ENCODE results near the gene UMAD1. TPM values are rescaled to one million over a fixed set of nuclear protein-coding genes. Genes with fewer than 3 reads are reported as not detected.
"Not testable (repeated sequence)": the region's sequence is repeated elsewhere in the genome, so short reads cannot be mapped to it uniquely, and the experiment has no call there.

UMAD1 gene
- total and polyA plus RNA-seq, 11 donors: 3.5 to 19.7 (median 15.3) TPM

DNA sequence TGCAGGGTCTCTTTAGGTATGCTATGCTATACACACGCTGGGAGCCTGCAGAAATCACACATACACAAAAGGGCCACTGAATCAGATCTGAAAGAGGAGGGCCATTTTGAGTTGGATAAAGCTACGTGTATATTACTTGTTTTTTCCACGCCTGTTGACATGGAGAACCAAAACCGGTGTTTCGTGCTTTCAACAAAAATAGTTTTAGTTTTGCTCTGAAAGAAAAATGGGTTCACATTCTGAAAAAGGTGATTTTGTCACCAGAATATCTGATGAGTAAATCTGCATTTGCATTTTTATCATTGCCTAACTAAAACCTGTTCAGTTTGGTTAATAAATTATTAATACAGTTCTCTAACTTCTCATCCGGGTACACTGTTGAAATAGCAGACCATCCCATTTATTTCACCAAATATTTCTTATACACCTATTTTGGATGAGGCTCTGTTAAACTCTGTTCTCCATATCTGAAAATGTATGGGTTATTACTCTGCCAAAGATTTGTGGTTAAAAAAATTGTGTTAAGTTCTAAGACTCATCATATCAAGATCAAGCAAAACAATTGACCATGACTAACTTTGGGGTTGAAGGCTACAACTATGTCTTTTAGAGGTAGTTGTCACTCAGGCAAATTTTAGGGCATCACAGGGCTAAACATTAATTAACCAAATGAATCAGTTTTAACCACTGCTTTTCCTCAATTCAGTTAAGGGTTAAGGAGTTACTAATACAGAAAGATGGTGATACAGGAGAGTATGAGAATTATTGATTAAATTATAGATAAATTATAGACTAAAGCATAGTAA lies 179.1 kb downstream of the UMAD1 start:
- ATAC-seq (no peak), DNase-seq (no peak)
- Histone ChIP-seq H3K36me3 (no peaks in the 10 kb centered on the region), H3K27ac (no peak overlapping the region), H3K9me3 (no peaks in the 10 kb centered on the region), H3K27me3 (no peaks in the 10 kb centered on the region), H3K4me1 (peaks cover 0 to 15% (median 0%) of the 10 kb centered on the region in 12 donors), H3K4me3 (no peak overlapping the region)
- WGBS, 4 donors: 81 to 89% (median 88%) methylated on average over 6 of the region's 6 CpGs
- no peak for TF ChIP-seq POLR2A (IDR thresholded peaks at IDR 0.05)
- TF ChIP-seq, protein P1, sequence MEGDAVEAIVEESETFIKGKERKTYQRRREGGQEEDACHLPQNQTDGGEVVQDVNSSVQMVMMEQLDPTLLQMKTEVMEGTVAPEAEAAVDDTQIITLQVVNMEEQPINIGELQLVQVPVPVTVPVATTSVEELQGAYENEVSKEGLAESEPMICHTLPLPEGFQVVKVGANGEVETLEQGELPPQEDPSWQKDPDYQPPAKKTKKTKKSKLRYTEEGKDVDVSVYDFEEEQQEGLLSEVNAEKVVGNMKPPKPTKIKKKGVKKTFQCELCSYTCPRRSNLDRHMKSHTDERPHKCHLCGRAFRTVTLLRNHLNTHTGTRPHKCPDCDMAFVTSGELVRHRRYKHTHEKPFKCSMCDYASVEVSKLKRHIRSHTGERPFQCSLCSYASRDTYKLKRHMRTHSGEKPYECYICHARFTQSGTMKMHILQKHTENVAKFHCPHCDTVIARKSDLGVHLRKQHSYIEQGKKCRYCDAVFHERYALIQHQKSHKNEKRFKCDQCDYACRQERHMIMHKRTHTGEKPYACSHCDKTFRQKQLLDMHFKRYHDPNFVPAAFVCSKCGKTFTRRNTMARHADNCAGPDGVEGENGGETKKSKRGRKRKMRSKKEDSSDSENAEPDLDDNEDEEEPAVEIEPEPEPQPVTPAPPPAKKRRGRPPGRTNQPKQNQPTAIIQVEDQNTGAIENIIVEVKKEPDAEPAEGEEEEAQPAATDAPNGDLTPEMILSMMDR (IDR thresholded peaks at IDR 0.05): no peak
- intact Hi-C loops (cut with DNase I): loop anchor here in 1 of 10 donors (10.0 kb wide), 1 partner anchor 55 kb away; no protein-coding TSS in a partner anchor

DNA sequence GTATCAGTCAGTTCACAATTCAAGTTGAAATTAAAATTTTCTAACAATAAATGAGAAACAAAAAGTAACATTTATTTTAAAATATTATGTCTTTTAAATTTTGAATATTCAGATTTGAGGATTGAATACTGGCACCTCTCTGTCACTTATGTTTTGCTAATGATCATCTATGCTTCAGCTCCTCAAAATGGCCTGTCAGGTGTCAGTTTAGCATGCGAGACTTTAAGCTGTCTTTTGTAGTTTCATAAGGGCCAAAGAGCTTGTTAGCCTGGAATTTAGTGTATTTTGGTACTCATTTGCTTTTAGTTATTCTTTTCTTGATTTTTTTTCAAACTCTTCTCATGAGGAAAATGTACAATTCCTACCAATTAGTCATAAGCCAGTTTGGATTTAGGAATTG lies 179.9 kb downstream of the UMAD1 start:
- WGBS, 4 donors: 89 to 100% (median 97%) methylated on average over 1 of the region's 1 CpG
- TF ChIP-seq POLR2A (IDR thresholded peaks at IDR 0.05): no peak
- TF ChIP-seq, protein P1 (IDR thresholded peaks at IDR 0.05): no peak
- Histone ChIP-seq H3K36me3 (no peaks in the 10 kb centered on the region), H3K27ac (no peak overlapping the region), H3K4me1 (peaks cover 0 to 15% (median 0%) of the 10 kb centered on the region in 12 donors), H3K27me3 (no peaks in the 10 kb centered on the region), H3K9me3 (peaks cover 0 to 6% (median 0%) of the 10 kb centered on the region in 12 donors), H3K4me3 (no peak overlapping the region)
- no peak for DNase-seq
- no peak for ATAC-seq
- intact Hi-C loops (cut with DNase I): no loop called here

DNA sequence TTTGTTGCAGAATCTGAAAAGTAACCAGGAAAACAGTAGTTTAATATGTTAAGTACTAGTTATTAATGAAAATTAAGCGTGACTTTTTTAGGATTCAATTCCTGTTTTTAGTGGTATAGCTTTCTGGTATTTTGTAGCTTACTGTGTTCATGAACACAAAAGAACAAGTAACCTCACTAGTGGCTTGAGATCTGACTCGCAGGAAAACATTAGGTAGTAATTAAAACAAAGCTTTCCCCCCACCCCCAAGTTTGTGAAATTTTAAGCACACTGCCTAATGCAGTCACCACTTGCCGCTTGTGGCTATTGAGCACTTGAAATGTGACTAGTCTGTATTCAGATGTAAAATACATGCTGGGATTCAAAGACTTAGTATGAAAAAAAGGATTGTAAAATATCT lies 180.4 kb downstream of the UMAD1 start:
- Histone ChIP-seq H3K27me3 (no peaks in the 10 kb centered on the region), H3K4me3 (no peak overlapping the region), H3K9me3 (peaks cover 0 to 6% (median 0%) of the 10 kb centered on the region in 12 donors), H3K36me3 (no peaks in the 10 kb centered on the region), H3K4me1 (peaks cover 0 to 10% (median 0%) of the 10 kb centered on the region in 12 donors), H3K27ac (no peak overlapping the region)
- no peak for DNase-seq
- WGBS, 4 donors: 90 to 93% (median 90%) methylated on average over 3 of the region's 3 CpGs
- TF ChIP-seq, protein P1 (IDR thresholded peaks at IDR 0.05): no peak
- TF ChIP-seq POLR2A (IDR thresholded peaks at IDR 0.05): no peak
- no peak for ATAC-seq
- intact Hi-C loops (cut with DNase I): no loop called here

DNA sequence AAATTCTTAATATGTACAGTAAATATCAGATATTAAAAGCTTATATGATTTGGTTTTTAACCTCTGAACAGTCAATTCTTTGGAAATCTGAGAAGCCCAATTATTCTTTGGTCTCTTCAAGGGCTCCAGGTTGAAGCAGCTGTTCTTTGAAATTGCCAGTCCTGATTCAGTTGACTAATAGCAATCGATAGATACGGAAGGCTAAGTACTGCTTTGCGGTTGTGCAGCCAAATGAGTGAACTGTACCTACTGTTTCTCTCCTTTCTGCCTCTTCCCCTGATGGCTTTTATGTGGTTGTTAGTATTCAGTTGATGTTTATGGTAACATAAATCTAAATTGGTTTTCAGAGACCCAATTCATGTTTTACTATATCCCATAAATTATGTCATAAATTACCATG lies 181.0 kb downstream of the UMAD1 start:
- intact Hi-C loops (cut with DNase I): no loop called here
- DNase-seq (no peak), ATAC-seq (no peak)
- whole genome bisulfite sequencing, 4 donors: 94 to 98% (median 96%) methylated on average over 3 of the region's 3 CpGs
- peaks cover 0 to 4% (median 0%) of the 10 kb centered on the region in 12 donors for H3K4me1 ChIP-seq
- H3K27ac ChIP-seq: no peak overlapping the region
- no peaks in the 10 kb centered on the region for H3K36me3 ChIP-seq
- peaks cover 0 to 6% (median 0%) of the 10 kb centered on the region in 12 donors for H3K9me3 ChIP-seq
- TF ChIP-seq, protein P1 (IDR thresholded peaks at IDR 0.05): no peak
- TF ChIP-seq POLR2A (IDR thresholded peaks at IDR 0.05): no peak
- no peaks in the 10 kb centered on the region for H3K27me3 ChIP-seq
- no peak overlapping the region for H3K4me3 ChIP-seq

DNA sequence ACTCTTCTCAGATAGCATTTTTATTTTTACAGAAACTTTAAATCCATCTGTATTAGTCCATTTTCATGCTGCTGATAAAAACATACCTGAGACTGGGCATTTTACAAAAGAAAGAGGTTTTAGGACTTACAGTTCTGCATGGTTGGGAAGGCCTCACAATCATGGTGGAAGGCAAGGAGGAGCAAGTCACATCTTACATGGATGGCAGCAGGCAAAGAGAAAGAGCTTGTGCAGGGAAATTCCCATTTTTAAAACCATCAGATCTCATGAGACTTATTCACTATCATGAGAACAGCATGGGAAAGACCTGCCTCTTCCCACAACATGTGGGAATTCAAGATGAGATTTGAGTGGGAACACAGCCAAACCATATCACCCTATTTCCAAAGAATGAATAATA lies 184.7 kb downstream of the UMAD1 start:
- DNase-seq; H3K9me3 ChIP-seq; ATAC-seq; H3K27ac ChIP-seq; H3K36me3 ChIP-seq; H3K27me3 ChIP-seq; H3K4me1 ChIP-seq; intact Hi-C loops (cut with DNase I); H3K4me3 ChIP-seq: not testable (repeated sequence)

Data from heart left ventricle (tissue), 16 donors.